SU-DHL-6 (cell line): ENCODE measurements around the gene PCSK9.

ENCODE experiments used
- CTCF ChIP-seq: fragments of 200-600 bp; sonication (generic); IDR thresholded peaks from one replicate; pipeline ENCODE4 v1.5.1; 2017; ENCODE audit warnings: antibody characterized with exemption, mild to moderate bottlenecking, low read length, moderate library complexity; ENCODE audit not compliant: insufficient read depth, poor library complexity, severe bottlenecking
- EZH2phosphoT487 ChIP-seq: fragments of 200-600 bp; sonication (generic), shearing (Covaris generic); conservative IDR thresholded peaks from 2 replicates; pipeline ENCODE4 v1.6.1; 2018; ENCODE audit warnings: mild to moderate bottlenecking, antibody characterized with exemption, low read length, moderate library complexity, mixed read lengths

- TF ChIP-seq CTCF (no peak), EZH2phosphoT487 (no peak)
Observed at GRCh38 chr1:54990916-54991315, 48.4 kb upstream of the PCSK9 start.
